Endothelial cell of umbilical vein (primary cell): ENCODE measurements around the gene GCNT1. TPM values are rescaled to one million over a fixed set of nuclear protein-coding genes. Genes with fewer than 3 reads are reported as not detected.

Experiments used
- BruUV-seq: library from RNA; stranded (reverse); fragments of 400-500 nt; replicated peaks from 2 replicates; lab custom pipeline; 2021; lab: Mats Ljungman, UMichigan
- CTCF ChIA-PET: fragments of 300-600, 350-600 bp; sonication (Branson Sonifier 250); formaldehyde crosslinking; loops from one replicate; lab custom pipeline; 2021; ENCODE audit warnings: antibody characterized with exemption, inconsistent platforms; lab: Charles Lee
- POLR2A ChIA-PET: fragments of 300-600, 350-600 bp; sonication (Branson Sonifier 250); formaldehyde crosslinking; loops from one replicate; lab custom pipeline; 2021; ENCODE audit warnings: antibody characterized with exemption, inconsistent platforms; lab: Charles Lee
- DNase-seq: peaks from one replicate; pipeline ENCODE4 v3.0.0-alpha.2; 2011; ENCODE audit warnings: low read depth, low spot score
- FAIRE-seq: peaks from 2 replicates; lab custom pipeline; 2011; peaks lifted over from hg19 to GRCh38; lab: Jason Lieb, UNC
- H2AFZ ChIP-seq: 2 replicates; pipeline ENCODE4 v1.6.0; 2012; ENCODE audit warnings: low read depth, low read length, control low read depth, inconsistent platforms
- H3K27ac ChIP-seq: 2 replicates; pipeline ENCODE4 v1.5.1; 2011; ENCODE audit warnings: low read depth, mild to moderate bottlenecking, control low read depth, low read length, moderate library complexity; ENCODE audit not compliant: insufficient read depth
- H3K27me3 ChIP-seq, 2 experiments: 2 replicates each; pipeline versions ENCODE4 v1.6.0 to v1.6.1; 2011; ENCODE audit warnings: low read length in 2 of 2, mixed read lengths in 1 of 2; ENCODE audit not compliant: control insufficient read depth in 2 of 2, insufficient read depth in 2 of 2
- H3K36me3 ChIP-seq, 2 experiments: 2 replicates in 1 of 2; 3 replicates in 1 of 2; pipeline ENCODE4 v1.5.1; 2011; ENCODE audit warnings: low read length in 2 of 2, mild to moderate bottlenecking in 1 of 2, moderate library complexity in 1 of 2; ENCODE audit not compliant: control insufficient read depth in 2 of 2, insufficient read depth in 2 of 2; ENCODE audit errors: extremely low read depth in 1 of 2
- H3K4me1 ChIP-seq: 3 replicates; pipeline ENCODE4 v1.5.1; 2011; ENCODE audit warnings: mild to moderate bottlenecking, low read length; ENCODE audit not compliant: control insufficient read depth, insufficient read depth; ENCODE audit errors: extremely low read depth
- H3K4me2 ChIP-seq: 2 replicates; pipeline ENCODE4 v1.6.1; 2011; ENCODE audit warnings: low read length, control low read depth, mixed read lengths; ENCODE audit not compliant: insufficient read depth
- H3K4me3 ChIP-seq, 3 experiments: fragments of 200-600 bp in 1 of 3; sonication (generic), shearing (Covaris generic) in 1 of 3; replicated peaks in 1 of 3; 2 replicates each; pipeline ENCODE4 v1.5.1; 2011 to 2016; ENCODE audit warnings: control low read depth in 3 of 3, low read length in 3 of 3, mild to moderate bottlenecking in 2 of 3, inconsistent platforms in 1 of 3, low read depth in 1 of 3, moderate library complexity in 1 of 3; ENCODE audit not compliant: insufficient read depth in 1 of 3
- H3K79me2 ChIP-seq: 2 replicates; pipeline ENCODE4 v1.6.0; 2012; ENCODE audit warnings: low read length, inconsistent platforms; ENCODE audit not compliant: control insufficient read depth, insufficient read depth
- H3K9ac ChIP-seq: replicated peaks from 2 replicates; pipeline ENCODE3; 2011; ENCODE audit warnings: low read length, control low read depth; ENCODE audit not compliant: insufficient read depth; ENCODE audit errors: extremely low read depth
- H3K9me1 ChIP-seq: replicated peaks from 3 replicates; pipeline ENCODE4 v1.6.0; 2011; ENCODE audit warnings: mild to moderate bottlenecking, low read length; ENCODE audit not compliant: control insufficient read depth, insufficient read depth; ENCODE audit errors: extremely low read depth
- H3K9me3 ChIP-seq: replicated peaks from 2 replicates; pipeline ENCODE4 v1.5.1; 2012; ENCODE audit warnings: low read length, inconsistent platforms; ENCODE audit not compliant: control insufficient read depth, insufficient read depth
- H4K20me1 ChIP-seq: replicated peaks from 2 replicates; pipeline ENCODE3; 2011; ENCODE audit warnings: mild to moderate bottlenecking, low read length; ENCODE audit not compliant: control insufficient read depth, insufficient read depth; ENCODE audit errors: extremely low read depth
- EZH2 ChIP-seq: IDR thresholded peaks from 2 replicates; pipeline ENCODE4 v1.6.1; 2012; ENCODE audit warnings: borderline replicate concordance, low read depth, mild to moderate bottlenecking, moderate library complexity, low read length, inconsistent platforms; ENCODE audit not compliant: severe bottlenecking
- FOS ChIP-seq: IDR thresholded peaks from 2 replicates; pipeline ENCODE4 v1.6.1; 2011; ENCODE audit warnings: mild to moderate bottlenecking, low read length, moderate library complexity, borderline replicate concordance; ENCODE audit not compliant: insufficient read depth
- GATA2 ChIP-seq: IDR thresholded peaks from 2 replicates; pipeline ENCODE4 v1.7.0; 2011; ENCODE audit warnings: low read depth, mild to moderate bottlenecking, moderate library complexity, mixed read lengths, low read length; ENCODE audit not compliant: insufficient read length, insufficient read depth
- JUN ChIP-seq: IDR thresholded peaks from 2 replicates; pipeline ENCODE4 v1.6.1; 2011; ENCODE audit warnings: borderline replicate concordance, low read depth; ENCODE audit not compliant: insufficient read length, insufficient read depth
- MAX ChIP-seq: IDR thresholded peaks from 2 replicates; pipeline ENCODE4 v1.6.1; 2011; ENCODE audit not compliant: insufficient read depth, insufficient read length
- MYC ChIP-seq: IDR thresholded peaks from one replicate; pipeline ENCODE4 v1.6.1; 2011; ENCODE audit warnings: mild to moderate bottlenecking, low read depth, low read length
- POLR2A ChIP-seq: IDR thresholded peaks from 2 replicates; pipeline ENCODE4 v1.6.1; 2012; ENCODE audit warnings: low read depth, mild to moderate bottlenecking, control low read depth, low read length
- POLR2AphosphoS5 ChIP-seq: IDR thresholded peaks from 2 replicates; pipeline ENCODE4 v1.6.1; 2012; ENCODE audit warnings: low read depth, mild to moderate bottlenecking, control low read depth, low read length, moderate library complexity; ENCODE audit not compliant: insufficient read depth
- dilution Hi-C: fragments of 300-500 bp; cut with MboI; formaldehyde crosslinking; loops from one replicate; pipeline ENCODE4 v1.15.0; 2019; ENCODE audit warnings: low sequenced_read_pairs; ENCODE audit not compliant: extremely low pct_ligation_motif_present
- intact Hi-C: fragments of 100-400 bp; cut with micrococcal nuclease; formaldehyde crosslinking; loops from one replicate; pipeline ENCODE4 v1.10.0; 2022
- polyA plus RNA-seq, 4 experiments: library from polyadenylated mRNA; depleted of rRNA in 3 of 4; stranded (reverse) in 3 of 4; unstranded in 1 of 4; fragments of >200 nt; gene quantifications; 2 replicates each; pipeline versions ENCODE4 v1.2.1 to v1.2.3, GENCODE V29; 2011 to 2012; ENCODE audit warnings: missing spikeins in 1 of 4
- total RNA-seq: library from RNA; stranded (reverse); gene quantifications from 2 replicates; pipeline ENCODE4 v1.2.3, GENCODE V29; 2021
- TF ChIP-seq, protein P1 (sequence below), 2 donors: IDR thresholded peaks; 1 replicate in 1 of 2; 2 replicates in 1 of 2; pipeline ENCODE4 v1.5.1; 2011; ENCODE audit warnings: low read length in 2 of 2, mild to moderate bottlenecking in 2 of 2, moderate library complexity in 2 of 2, control low read depth in 1 of 2, inconsistent platforms in 1 of 2, low read depth in 1 of 2; ENCODE audit not compliant: insufficient read depth in 1 of 2; ENCODE audit errors: extremely low read depth in 1 of 2

Gene GCNT1
- total and polyA plus RNA-seq, 2 donors (not counting 3 experiments of a cell fraction or from before 2014, with no cell fraction given), result 18.1 to 30.9 TPM

DNA sequence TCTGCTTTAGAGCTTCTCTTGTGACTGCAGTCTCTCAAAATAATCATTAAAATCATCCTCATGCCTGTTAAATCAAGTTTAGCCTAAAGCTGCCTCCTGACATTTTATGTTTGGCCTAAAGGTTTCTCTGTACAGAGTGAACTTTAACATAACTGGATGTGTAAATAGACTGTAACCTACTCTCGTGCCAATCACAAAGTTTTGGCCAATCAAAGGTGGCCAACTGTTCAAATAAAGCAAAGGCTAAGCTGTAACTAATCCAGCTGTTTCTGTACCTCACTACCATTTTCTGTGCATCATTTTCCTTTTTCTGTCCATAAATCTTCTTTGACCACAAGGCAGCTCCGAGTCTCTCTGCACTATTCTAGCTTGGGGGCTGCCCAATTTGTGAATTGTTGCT, 86.2 kb downstream of the GCNT1 start:
- Histone ChIP-seq H3K4me1 (no peaks in the 10 kb centered on the region), H3K9me3 (no peaks in the 10 kb centered on the region), H3K4me2 (no peak overlapping the region), H3K9me1 (no peaks in the 10 kb centered on the region), H3K79me2 (no peaks in the 10 kb centered on the region), H2AFZ (no peak overlapping the region), H4K20me1 (no peaks in the 10 kb centered on the region), H3K4me3 (no peak overlapping the region), H3K27ac (no peak overlapping the region), H3K36me3 (no peaks in the 10 kb centered on the region), H3K9ac (no peak overlapping the region), H3K27me3 (no peaks in the 10 kb centered on the region)
- no peak for DNase-seq
- CTCF ChIA-PET, result interaction anchor here (1.0 kb wide), 1 partner anchor 113 kb away, joined by 3 read pairs; no protein-coding TSS in a partner anchor
- intact Hi-C loops (no loop called here), dilution Hi-C loops (no loop called here)
- POLR2A ChIA-PET, result no interaction called here
- no peak for FAIRE-seq
- TF ChIP-seq FOS (no peak), POLR2AphosphoS5 (no peak), JUN (no peak), EZH2 (no peak), MYC (no peak), POLR2A (no peak), MAX (no peak), GATA2 (no peak)
- TF ChIP-seq, protein P1, sequence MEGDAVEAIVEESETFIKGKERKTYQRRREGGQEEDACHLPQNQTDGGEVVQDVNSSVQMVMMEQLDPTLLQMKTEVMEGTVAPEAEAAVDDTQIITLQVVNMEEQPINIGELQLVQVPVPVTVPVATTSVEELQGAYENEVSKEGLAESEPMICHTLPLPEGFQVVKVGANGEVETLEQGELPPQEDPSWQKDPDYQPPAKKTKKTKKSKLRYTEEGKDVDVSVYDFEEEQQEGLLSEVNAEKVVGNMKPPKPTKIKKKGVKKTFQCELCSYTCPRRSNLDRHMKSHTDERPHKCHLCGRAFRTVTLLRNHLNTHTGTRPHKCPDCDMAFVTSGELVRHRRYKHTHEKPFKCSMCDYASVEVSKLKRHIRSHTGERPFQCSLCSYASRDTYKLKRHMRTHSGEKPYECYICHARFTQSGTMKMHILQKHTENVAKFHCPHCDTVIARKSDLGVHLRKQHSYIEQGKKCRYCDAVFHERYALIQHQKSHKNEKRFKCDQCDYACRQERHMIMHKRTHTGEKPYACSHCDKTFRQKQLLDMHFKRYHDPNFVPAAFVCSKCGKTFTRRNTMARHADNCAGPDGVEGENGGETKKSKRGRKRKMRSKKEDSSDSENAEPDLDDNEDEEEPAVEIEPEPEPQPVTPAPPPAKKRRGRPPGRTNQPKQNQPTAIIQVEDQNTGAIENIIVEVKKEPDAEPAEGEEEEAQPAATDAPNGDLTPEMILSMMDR (IDR thresholded peaks at IDR 0.05; ENCODE audit: extremely low read depth in 1 of 2, insufficient read depth in 1 of 2, low read depth in 1 of 2, low read length in 2 of 2), result no peak
- BruUV-seq, result no TSS peak
